Measurements from ENCODE around the gene ABLIM2.
"Not testable (repeated sequence)": the region's sequence is repeated elsewhere in the genome, so short reads cannot be mapped to it uniquely, and the experiment has no call there.

Gene ABLIM2

GRCh38 chr4:7945709-7946380 lies 212.8 kb downstream of the ABLIM2 start:
- DNase-seq, result no peak

GRCh38 chr4:7944599-7945220 lies 213.9 kb downstream of the ABLIM2 start:
- no peak for DNase-seq

- not testable (repeated sequence) for DNase-seq
Observed at GRCh38 chr4:7943688-7944087, 214.9 kb downstream of the ABLIM2 start.

- no peak for DNase-seq
Observed at GRCh38 chr4:7943211-7943610, 215.4 kb downstream of the ABLIM2 start.

- DNase-seq, result no peak
Observed at GRCh38 chr4:7941965-7942496, 216.6 kb downstream of the ABLIM2 start.

- no peak for DNase-seq
Observed at GRCh38 chr4:7941111-7941964, 217.3 kb downstream of the ABLIM2 start.

- DNase-seq, result peak; percentile 63
Observed at GRCh38 chr4:7939377-7940108, 219.1 kb downstream of the ABLIM2 start, which contains the start of gene AFAP1. Gene AFAP1, minus strand, starts transcription at chr4:7939861. Its CDS starts 67,783 bp downstream, at chr4:7872078.

GRCh38 chr4:7938609-7939376 lies 219.8 kb downstream of the ABLIM2 start:
- DNase-seq, result no peak

- DNase-seq, result no peak
Observed at GRCh38 chr4:7938266-7938608, 220.4 kb downstream of the ABLIM2 start.

- no peak for DNase-seq
Observed at GRCh38 chr4:7937006-7937405, 221.6 kb downstream of the ABLIM2 start.

GRCh38 chr4:7933651-7934510 lies 224.7 kb downstream of the ABLIM2 start:
- no peak for DNase-seq

GRCh38 chr4:7932287-7932686 lies 226.3 kb downstream of the ABLIM2 start:
- DNase-seq, result no peak

GRCh38 chr4:7929118-7929951 lies 229.3 kb downstream of the ABLIM2 start:
- DNase-seq, result no peak

GRCh38 chr4:7928711-7929110 lies 229.9 kb downstream of the ABLIM2 start:
- no peak for DNase-seq

GRCh38 chr4:7926822-7927221 lies 231.8 kb downstream of the ABLIM2 start:
- no peak for DNase-seq

- DNase-seq, result no peak
Observed at GRCh38 chr4:7924570-7924969, 234.0 kb downstream of the ABLIM2 start.

- DNase-seq, result no peak
Observed at GRCh38 chr4:7924163-7924562, 234.4 kb downstream of the ABLIM2 start.

GRCh38 chr4:7922466-7922865 lies 236.1 kb downstream of the ABLIM2 start:
- DNase-seq, result no peak

GRCh38 chr4:7918981-7919380 lies 239.6 kb downstream of the ABLIM2 start:
- no peak for DNase-seq

GRCh38 chr4:7918187-7918586 lies 240.4 kb downstream of the ABLIM2 start:
- not testable (repeated sequence) for DNase-seq

Data from NCI-H1694 treated with DMSO at 0.1 percent for 48 hours (cell line).